Measurements from ENCODE around the gene ZBTB20.

Gene ZBTB20

DNA sequence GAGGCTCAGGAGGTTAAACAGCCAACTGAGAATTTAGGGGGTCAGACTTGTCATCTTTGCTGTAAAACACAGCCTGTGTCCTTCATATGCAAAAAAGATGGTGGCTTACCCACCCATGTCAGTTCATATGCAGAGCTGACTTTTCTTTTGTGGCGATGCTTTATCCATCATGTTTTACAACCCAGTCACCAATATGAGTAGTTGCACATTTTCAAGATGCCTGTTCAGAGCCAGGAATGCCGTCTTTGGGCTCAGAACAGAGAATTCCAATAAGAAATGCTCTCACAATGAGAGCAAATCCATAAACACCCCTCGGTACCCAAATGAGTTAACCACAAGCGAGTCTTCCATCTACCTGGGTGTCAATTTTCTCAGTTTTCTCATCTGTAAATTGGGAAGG lies 769.7 kb downstream of the ZBTB20 start:
- Histone ChIP-seq H3K9ac (ENCODE audit: low read depth in 1 of 2, low read length in 2 of 2) (no peak overlapping the region), H3K9me3 (ENCODE audit: control insufficient read depth in 2 of 2, low read length in 2 of 2) (no peaks in the 10 kb centered on the region), H3K4me3 (ENCODE audit: low read length in 2 of 2) (no peak overlapping the region), H3K27ac (ENCODE audit: low read depth in 2 of 2, low read length in 2 of 2) (no peak overlapping the region), H3K27me3 (ENCODE audit: control insufficient read depth in 2 of 2, insufficient read depth in 2 of 2, low read length in 2 of 2) (no peaks in the 10 kb centered on the region), H3K4me1 (ENCODE audit: control insufficient read depth in 2 of 2, insufficient read depth in 2 of 2, low read length in 2 of 2) (no peaks in the 10 kb centered on the region), H3K36me3 (ENCODE audit: control insufficient read depth in 2 of 2, insufficient read depth in 2 of 2, low read length in 2 of 2) (peaks cover 10% of the 10 kb centered on the region in 2 donors)

DNA sequence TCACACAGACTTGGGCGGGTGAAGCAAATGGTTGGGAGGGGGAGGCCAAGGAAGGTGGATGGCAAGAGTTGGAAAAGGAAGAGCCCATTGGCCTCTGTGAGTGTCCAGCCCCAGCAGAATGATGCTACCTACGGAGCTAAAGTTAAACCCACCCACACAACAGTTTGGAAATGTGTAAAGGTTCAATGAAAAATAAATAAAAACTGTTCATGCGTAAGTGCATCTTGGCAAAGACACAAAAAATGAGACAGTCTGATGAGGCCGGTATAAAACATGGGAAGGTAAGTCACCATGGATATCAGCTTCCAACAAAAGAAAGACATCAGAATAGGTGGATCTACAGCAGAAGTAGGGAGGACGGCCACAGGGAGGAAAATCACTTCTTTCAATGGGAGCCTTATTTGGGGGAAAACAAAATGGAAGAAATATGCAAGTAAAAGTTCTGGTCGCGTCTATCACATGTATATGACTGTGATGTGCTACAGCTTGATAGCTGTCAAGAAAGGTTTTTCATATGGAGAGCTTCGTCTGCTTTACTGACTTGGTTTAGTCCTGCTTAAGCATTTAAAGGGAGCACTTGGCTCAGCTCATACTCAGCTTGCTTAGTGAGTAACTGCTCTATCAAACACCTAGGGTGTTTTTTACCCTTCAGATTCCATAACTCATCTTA lies 770.4 kb downstream of the ZBTB20 start:
- Histone ChIP-seq H3K9me3 (ENCODE audit: control insufficient read depth in 2 of 2, low read length in 2 of 2) (no peaks in the 10 kb centered on the region), H3K4me3 (ENCODE audit: low read length in 2 of 2) (no peak overlapping the region), H3K36me3 (ENCODE audit: control insufficient read depth in 2 of 2, insufficient read depth in 2 of 2, low read length in 2 of 2) (peaks cover 10% of the 10 kb centered on the region in 2 donors), H3K9ac (ENCODE audit: low read depth in 1 of 2, low read length in 2 of 2) (no peak overlapping the region), H3K4me1 (ENCODE audit: control insufficient read depth in 2 of 2, insufficient read depth in 2 of 2, low read length in 2 of 2) (no peaks in the 10 kb centered on the region), H3K27ac (ENCODE audit: low read depth in 2 of 2, low read length in 2 of 2) (no peak overlapping the region), H3K27me3 (ENCODE audit: control insufficient read depth in 2 of 2, insufficient read depth in 2 of 2, low read length in 2 of 2) (no peaks in the 10 kb centered on the region)

- H3K27me3 ChIP-seq (ENCODE audit: control insufficient read depth in 2 of 2, insufficient read depth in 2 of 2, low read length in 2 of 2), result no peaks in the 10 kb centered on the region
- H3K9ac ChIP-seq (ENCODE audit: low read depth in 1 of 2, low read length in 2 of 2), result no peak overlapping the region
- no peak overlapping the region for H3K4me3 ChIP-seq (ENCODE audit: low read length in 2 of 2)
- H3K36me3 ChIP-seq (ENCODE audit: control insufficient read depth in 2 of 2, insufficient read depth in 2 of 2, low read length in 2 of 2), result peaks cover 10% of the 10 kb centered on the region in 2 donors
- H3K9me3 ChIP-seq (ENCODE audit: control insufficient read depth in 2 of 2, low read length in 2 of 2), result no peaks in the 10 kb centered on the region
- no peak overlapping the region for H3K27ac ChIP-seq (ENCODE audit: low read depth in 2 of 2, low read length in 2 of 2)
- no peaks in the 10 kb centered on the region for H3K4me1 ChIP-seq (ENCODE audit: control insufficient read depth in 2 of 2, insufficient read depth in 2 of 2, low read length in 2 of 2)
Measured at GRCh38 chr3:114375608-114376421, 771.3 kb downstream of the ZBTB20 start.

DNA sequence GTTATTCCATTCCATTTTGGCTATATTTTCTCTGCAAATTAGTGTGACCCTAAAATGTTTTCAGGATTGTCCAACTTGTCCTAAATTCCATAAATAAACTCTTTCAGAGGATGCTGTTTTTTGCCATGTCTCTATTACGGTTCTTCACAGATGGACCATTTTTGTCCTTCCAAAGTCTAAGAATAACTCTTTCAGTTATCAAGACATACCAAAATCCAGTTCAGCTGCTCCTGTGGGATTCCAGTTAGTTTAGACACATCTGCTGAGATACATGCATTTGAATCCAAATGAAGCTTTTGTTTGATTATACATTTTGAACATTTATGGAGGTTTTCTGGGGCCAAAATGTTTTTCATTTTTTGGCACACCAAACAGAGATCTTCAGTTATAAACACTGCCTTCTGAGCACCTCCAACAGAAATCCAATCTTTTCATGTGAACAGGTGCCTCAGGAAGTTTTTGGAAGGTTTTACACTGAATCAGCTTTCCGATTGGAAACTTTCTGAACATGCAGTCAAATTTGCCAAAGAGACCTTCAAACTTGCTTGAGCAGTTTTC lies 772.6 kb downstream of the ZBTB20 start:
- H3K9ac ChIP-seq (ENCODE audit: low read depth in 1 of 2, low read length in 2 of 2), result no peak overlapping the region
- H3K4me3 ChIP-seq (ENCODE audit: low read length in 2 of 2), result no peak overlapping the region
- H3K9me3 ChIP-seq (ENCODE audit: control insufficient read depth in 2 of 2, low read length in 2 of 2), result no peaks in the 10 kb centered on the region
- no peaks in the 10 kb centered on the region for H3K27me3 ChIP-seq (ENCODE audit: control insufficient read depth in 2 of 2, insufficient read depth in 2 of 2, low read length in 2 of 2)
- H3K27ac ChIP-seq (ENCODE audit: low read depth in 2 of 2, low read length in 2 of 2), result no peak overlapping the region
- H3K4me1 ChIP-seq (ENCODE audit: control insufficient read depth in 2 of 2, insufficient read depth in 2 of 2, low read length in 2 of 2), result no peaks in the 10 kb centered on the region
- peaks cover 5 to 10% of the 10 kb centered on the region in 2 donors for H3K36me3 ChIP-seq (ENCODE audit: control insufficient read depth in 2 of 2, insufficient read depth in 2 of 2, low read length in 2 of 2)

- Histone ChIP-seq H3K27me3 (ENCODE audit: control insufficient read depth in 2 of 2, insufficient read depth in 2 of 2, low read length in 2 of 2) (no peaks in the 10 kb centered on the region), H3K36me3 (ENCODE audit: control insufficient read depth in 2 of 2, insufficient read depth in 2 of 2, low read length in 2 of 2) (no peaks in the 10 kb centered on the region), H3K9ac (ENCODE audit: low read depth in 1 of 2, low read length in 2 of 2) (no peak overlapping the region), H3K4me3 (ENCODE audit: low read length in 2 of 2) (no peak overlapping the region), H3K4me1 (ENCODE audit: control insufficient read depth in 2 of 2, insufficient read depth in 2 of 2, low read length in 2 of 2) (no peaks in the 10 kb centered on the region), H3K27ac (ENCODE audit: low read depth in 2 of 2, low read length in 2 of 2) (no peak overlapping the region), H3K9me3 (ENCODE audit: control insufficient read depth in 2 of 2, low read length in 2 of 2) (no peaks in the 10 kb centered on the region)
Measured at GRCh38 chr3:114370537-114371174, 776.4 kb downstream of the ZBTB20 start.

- Histone ChIP-seq H3K36me3 (ENCODE audit: control insufficient read depth in 2 of 2, insufficient read depth in 2 of 2, low read length in 2 of 2) (no peaks in the 10 kb centered on the region), H3K27ac (ENCODE audit: low read depth in 2 of 2, low read length in 2 of 2) (no peak overlapping the region), H3K4me1 (ENCODE audit: control insufficient read depth in 2 of 2, insufficient read depth in 2 of 2, low read length in 2 of 2) (no peaks in the 10 kb centered on the region), H3K27me3 (ENCODE audit: control insufficient read depth in 2 of 2, insufficient read depth in 2 of 2, low read length in 2 of 2) (no peaks in the 10 kb centered on the region), H3K4me3 (ENCODE audit: low read length in 2 of 2) (no peak overlapping the region), H3K9ac (ENCODE audit: low read depth in 1 of 2, low read length in 2 of 2) (no peak overlapping the region), H3K9me3 (ENCODE audit: control insufficient read depth in 2 of 2, low read length in 2 of 2) (no peaks in the 10 kb centered on the region)
Measured at GRCh38 chr3:114365909-114366308, 781.2 kb downstream of the ZBTB20 start.

GRCh38 chr3:114364806-114365654 lies 782.1 kb downstream of the ZBTB20 start:
- H3K4me1 ChIP-seq (ENCODE audit: control insufficient read depth in 2 of 2, insufficient read depth in 2 of 2, low read length in 2 of 2), result no peaks in the 10 kb centered on the region
- H3K4me3 ChIP-seq (ENCODE audit: low read length in 2 of 2), result no peak overlapping the region
- no peak overlapping the region for H3K27ac ChIP-seq (ENCODE audit: low read depth in 2 of 2, low read length in 2 of 2)
- no peaks in the 10 kb centered on the region for H3K27me3 ChIP-seq (ENCODE audit: control insufficient read depth in 2 of 2, insufficient read depth in 2 of 2, low read length in 2 of 2)
- H3K9ac ChIP-seq (ENCODE audit: low read depth in 1 of 2, low read length in 2 of 2), result no peak overlapping the region
- H3K36me3 ChIP-seq (ENCODE audit: control insufficient read depth in 2 of 2, insufficient read depth in 2 of 2, low read length in 2 of 2), result no peaks in the 10 kb centered on the region
- no peaks in the 10 kb centered on the region for H3K9me3 ChIP-seq (ENCODE audit: control insufficient read depth in 2 of 2, low read length in 2 of 2)

DNA sequence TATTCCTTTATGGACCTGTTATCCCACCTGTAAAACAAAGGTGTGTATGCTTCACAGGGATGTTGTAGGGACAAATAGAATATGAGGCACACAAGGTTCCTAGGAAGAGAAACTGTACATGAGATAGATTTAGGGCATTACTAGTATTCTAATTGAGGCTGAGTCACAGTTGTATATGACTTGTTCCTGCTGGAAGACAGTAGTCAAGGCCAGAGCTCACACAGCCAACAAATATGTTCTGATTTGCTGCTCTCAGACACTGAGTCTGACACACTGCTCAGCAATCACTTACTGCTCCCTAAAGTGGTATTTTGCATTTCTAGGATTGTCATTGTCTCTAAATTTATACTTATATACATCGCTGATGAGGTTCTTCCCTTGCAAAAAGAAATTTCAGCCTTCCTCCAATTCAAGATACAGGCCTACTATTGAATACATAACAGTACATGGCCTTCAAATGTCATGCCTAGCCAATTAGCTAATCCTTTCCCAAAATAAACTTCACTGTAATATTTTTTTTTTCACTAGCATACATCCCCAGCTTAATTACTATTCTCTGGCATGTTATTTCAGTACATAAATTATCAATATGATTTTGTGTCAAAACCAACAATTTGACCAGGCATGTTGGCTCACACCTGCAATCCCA lies 783.4 kb downstream of the ZBTB20 start:
- Histone ChIP-seq H3K9ac (ENCODE audit: low read depth in 1 of 2, low read length in 2 of 2) (no peak overlapping the region), H3K36me3 (ENCODE audit: control insufficient read depth in 2 of 2, insufficient read depth in 2 of 2, low read length in 2 of 2) (no peaks in the 10 kb centered on the region), H3K27me3 (ENCODE audit: control insufficient read depth in 2 of 2, insufficient read depth in 2 of 2, low read length in 2 of 2) (no peaks in the 10 kb centered on the region), H3K27ac (ENCODE audit: low read depth in 2 of 2, low read length in 2 of 2) (no peak overlapping the region), H3K4me1 (ENCODE audit: control insufficient read depth in 2 of 2, insufficient read depth in 2 of 2, low read length in 2 of 2) (no peaks in the 10 kb centered on the region), H3K4me3 (ENCODE audit: low read length in 2 of 2) (no peak overlapping the region), H3K9me3 (ENCODE audit: control insufficient read depth in 2 of 2, low read length in 2 of 2) (no peaks in the 10 kb centered on the region)

GRCh38 chr3:114362815-114363214 lies 784.3 kb downstream of the ZBTB20 start:
- Histone ChIP-seq H3K36me3 (ENCODE audit: control insufficient read depth in 2 of 2, insufficient read depth in 2 of 2, low read length in 2 of 2) (no peaks in the 10 kb centered on the region), H3K4me3 (ENCODE audit: low read length in 2 of 2) (no peak overlapping the region), H3K27ac (ENCODE audit: low read depth in 2 of 2, low read length in 2 of 2) (no peak overlapping the region), H3K27me3 (ENCODE audit: control insufficient read depth in 2 of 2, insufficient read depth in 2 of 2, low read length in 2 of 2) (no peaks in the 10 kb centered on the region), H3K4me1 (ENCODE audit: control insufficient read depth in 2 of 2, insufficient read depth in 2 of 2, low read length in 2 of 2) (no peaks in the 10 kb centered on the region), H3K9me3 (ENCODE audit: control insufficient read depth in 2 of 2, low read length in 2 of 2) (no peaks in the 10 kb centered on the region), H3K9ac (ENCODE audit: low read depth in 1 of 2, low read length in 2 of 2) (no peak overlapping the region)

All from mucosa of rectum (tissue), 2 donors.